ENCODE data around the gene NHEJ1. TPM values are rescaled to one million over a fixed set of nuclear protein-coding genes. Genes with fewer than 3 reads are reported as not detected.

The NHEJ1 gene
- total and polyA plus RNA-seq, 2 of the 13 experiments (the other 11 are each of a cell fraction or from before 2014, with no cell fraction given): 30.0 to 30.7 TPM

GRCh38 chr2:219206328-219207133 lies 45.9 kb upstream of the NHEJ1 start, which contains the start of gene ZFAND2B (continued):
- TF ChIP-seq ZBTB25 (CRISPR knock-in tag; IDR thresholded peaks at IDR 0.05) (peak; percentile 83; the same call in 1 of the 2 replicates), MEIS1 (CRISPR knock-in tag; IDR thresholded peaks at IDR 0.05; ENCODE audit: borderline replicate concordance) (no peak), GLMP (CRISPR knock-in tag; IDR thresholded peaks at IDR 0.05; ENCODE audit: borderline replicate concordance) (no peak), NPAS2 (CRISPR knock-in tag; IDR thresholded peaks at IDR 0.05; ENCODE audit: borderline replicate concordance) (no peak), ZNF737 (CRISPR knock-in tag; IDR thresholded peaks at IDR 0.05; ENCODE audit: borderline replicate concordance) (no peak), SATB2 (CRISPR knock-in tag; IDR thresholded peaks at IDR 0.05) (0 out of 2 replicates have a peak, but pooled peaks have one; percentile 35), ZNF549 (CRISPR knock-in tag; IDR thresholded peaks at IDR 0.05) (no peak), MAFG (CRISPR knock-in tag; IDR thresholded peaks at IDR 0.05) (no peak), SRSF4 (IDR thresholded peaks at IDR 0.05; ENCODE audit: low read depth, low read length, poor library complexity, severe bottlenecking) (no peak), ZNF788 (CRISPR knock-in tag; IDR thresholded peaks at IDR 0.05; ENCODE audit: borderline replicate concordance) (peak; percentile 67), GATA4 (IDR thresholded peaks at IDR 0.05; ENCODE audit: borderline replicate concordance, low read depth) (peak; percentile 82), FOXO1 (CRISPR knock-in tag; IDR thresholded peaks at IDR 0.05) (peak; percentile 66), IRF9 (CRISPR knock-in tag; IDR thresholded peaks at IDR 0.05; ENCODE audit: borderline replicate concordance) (peak; percentile 98), ZNF574 (CRISPR knock-in tag; IDR thresholded peaks at IDR 0.05) (peak; percentile 75; the same call in 1 of the 2 replicates), NRL (CRISPR knock-in tag; IDR thresholded peaks at IDR 0.05; ENCODE audit: borderline replicate concordance) (peak; percentile 94), DNMT1 (CRISPR knock-in tag; IDR thresholded peaks at IDR 0.05) (no peak), ZNF792 (CRISPR knock-in tag; IDR thresholded peaks at IDR 0.05) (peak; percentile 80; the same call in 1 of the 2 replicates), ZNF143 (CRISPR knock-in tag; IDR thresholded peaks at IDR 0.05) (no peak), PPARG (CRISPR knock-in tag; conservative IDR thresholded peaks at IDR 0.05) (no peak), HES4 (CRISPR knock-in tag; IDR thresholded peaks at IDR 0.05; ENCODE audit: borderline replicate concordance) (peak; percentile 72; the same call in 1 of the 2 replicates)

Data from HepG2 (cell line).